DMS 273 treated with DMSO at 0.1 percent for 48 hours (cell line): ENCODE data around the gene HS6ST1.

Source experiments
- DNase-seq: peaks from one replicate; lab custom pipeline; 2025; lab: John Stamatoyannopoulos, UW

HS6ST1 gene, protein sequence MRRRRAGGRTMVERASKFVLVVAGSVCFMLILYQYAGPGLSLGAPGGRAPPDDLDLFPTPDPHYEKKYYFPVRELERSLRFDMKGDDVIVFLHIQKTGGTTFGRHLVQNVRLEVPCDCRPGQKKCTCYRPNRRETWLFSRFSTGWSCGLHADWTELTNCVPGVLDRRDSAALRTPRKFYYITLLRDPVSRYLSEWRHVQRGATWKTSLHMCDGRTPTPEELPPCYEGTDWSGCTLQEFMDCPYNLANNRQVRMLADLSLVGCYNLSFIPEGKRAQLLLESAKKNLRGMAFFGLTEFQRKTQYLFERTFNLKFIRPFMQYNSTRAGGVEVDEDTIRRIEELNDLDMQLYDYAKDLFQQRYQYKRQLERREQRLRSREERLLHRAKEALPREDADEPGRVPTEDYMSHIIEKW

DNA sequence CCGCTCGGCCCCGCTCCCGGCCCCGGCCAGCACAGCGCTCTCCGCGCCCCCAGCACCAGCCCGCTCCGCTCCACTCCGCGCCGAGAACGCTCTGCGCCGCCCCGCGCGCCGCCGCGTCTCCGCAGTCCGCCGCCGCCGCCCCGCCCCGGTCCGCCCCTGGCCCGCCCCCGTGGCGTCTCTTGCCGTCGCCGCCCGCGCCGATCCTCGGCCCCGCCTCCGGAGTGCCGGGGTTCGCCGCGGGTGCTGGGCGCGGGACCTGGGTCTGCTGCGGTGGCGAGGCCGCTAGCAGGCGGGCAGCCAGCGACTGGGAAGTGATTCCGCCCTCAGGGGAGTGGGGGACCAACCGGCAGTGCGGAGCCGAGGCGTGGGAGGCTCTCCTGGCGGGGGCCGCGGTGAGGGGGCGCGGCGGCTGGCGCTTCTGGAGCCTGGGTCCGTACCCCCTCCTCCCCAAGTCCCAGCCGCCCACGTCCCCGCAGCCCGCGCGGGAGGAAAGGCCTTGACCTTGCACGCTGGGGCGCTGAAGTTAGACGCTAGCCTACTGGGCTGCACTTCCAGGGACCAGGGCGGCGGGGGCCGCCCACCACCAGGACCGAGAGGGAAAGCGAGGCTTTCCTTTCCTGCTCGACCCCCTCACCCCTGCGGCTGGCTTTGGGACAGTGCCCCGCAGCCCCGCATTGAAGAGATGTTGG lies at the start of gene HS6ST1:
Gene HS6ST1 (minus strand): TSS at position 93 of the 689 bp plus-strand sequence. CDS start 305 bp downstream, outside the sequence.
- peak; percentile 47 for DNase-seq

DNA sequence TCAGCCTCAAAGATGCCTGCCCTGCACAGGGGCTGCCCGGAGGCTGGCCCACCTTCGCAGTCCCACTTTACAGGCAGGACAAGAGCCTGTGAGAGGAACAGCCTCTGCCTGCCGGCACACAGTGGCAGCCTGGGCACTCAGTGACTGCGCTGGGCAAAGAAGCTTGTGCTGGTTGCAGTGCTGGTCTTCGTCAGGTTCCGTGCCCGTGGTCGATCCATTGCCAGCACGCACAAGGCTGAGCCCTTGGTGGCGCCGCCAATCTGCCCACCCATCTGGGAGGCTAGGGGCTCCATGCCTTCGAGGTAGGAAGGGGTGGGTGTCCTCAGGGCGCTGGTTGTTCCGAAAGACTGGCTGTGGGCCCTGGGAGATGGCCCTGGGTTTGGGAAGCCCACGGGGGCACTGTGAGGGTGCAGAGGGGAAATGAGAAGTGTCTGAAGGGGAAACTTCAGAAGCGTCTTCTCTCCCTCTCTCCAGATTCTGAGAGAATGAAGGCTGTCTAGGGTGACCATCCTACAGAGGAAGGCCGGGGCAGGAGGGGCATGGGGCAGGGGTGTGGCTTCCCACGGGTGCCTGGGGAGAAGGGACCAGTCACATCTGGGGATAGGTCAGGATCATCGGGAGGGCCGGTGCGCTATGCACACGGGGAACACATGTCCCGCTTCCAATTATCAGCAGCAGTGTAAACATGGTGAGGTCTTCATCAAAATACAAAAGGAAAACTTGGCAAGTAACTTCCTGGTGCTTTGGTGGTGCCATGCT lies 49.1 kb upstream of the HS6ST1 start:
- DNase-seq, result no peak

DNA sequence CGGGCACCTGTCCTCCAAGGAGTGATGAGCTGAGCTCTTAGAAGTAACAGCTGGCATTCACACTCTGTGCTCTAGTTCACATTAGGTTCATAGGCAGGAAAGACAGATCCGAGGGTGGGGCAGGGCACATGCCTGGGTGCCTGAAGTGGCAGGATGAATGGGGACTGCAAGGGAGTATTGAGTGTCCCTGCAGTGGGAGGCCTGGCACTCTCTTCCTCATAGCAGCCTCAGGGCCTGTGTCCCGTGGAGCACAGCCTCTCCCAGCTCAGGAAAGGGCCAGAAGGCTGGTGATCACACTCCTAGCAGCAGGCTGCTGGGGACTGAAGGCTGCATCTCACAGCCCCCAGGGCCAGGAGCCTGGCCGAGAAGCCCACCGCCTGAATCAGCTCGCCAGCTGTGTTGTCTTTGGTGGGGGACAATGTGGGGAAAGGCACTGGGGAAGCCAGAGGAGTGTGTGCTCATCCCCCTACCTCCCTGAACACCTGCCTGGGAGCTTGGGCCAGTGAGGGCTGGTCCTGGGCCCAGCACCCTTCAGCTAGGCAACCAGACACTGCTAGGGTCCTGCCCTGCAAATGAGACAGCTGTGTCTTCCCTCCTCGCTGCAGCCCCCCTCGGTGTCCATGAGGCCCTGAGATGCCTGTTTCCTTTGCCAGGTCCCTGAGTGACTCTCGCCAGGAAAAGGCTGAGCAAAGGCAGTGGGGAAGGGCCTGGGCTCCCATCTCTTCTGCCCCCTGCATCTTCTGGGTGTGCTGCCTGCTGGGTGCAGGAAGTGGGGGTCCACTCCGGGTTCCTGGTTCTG lies 48.2 kb upstream of the HS6ST1 start:
- no peak for DNase-seq

DNA sequence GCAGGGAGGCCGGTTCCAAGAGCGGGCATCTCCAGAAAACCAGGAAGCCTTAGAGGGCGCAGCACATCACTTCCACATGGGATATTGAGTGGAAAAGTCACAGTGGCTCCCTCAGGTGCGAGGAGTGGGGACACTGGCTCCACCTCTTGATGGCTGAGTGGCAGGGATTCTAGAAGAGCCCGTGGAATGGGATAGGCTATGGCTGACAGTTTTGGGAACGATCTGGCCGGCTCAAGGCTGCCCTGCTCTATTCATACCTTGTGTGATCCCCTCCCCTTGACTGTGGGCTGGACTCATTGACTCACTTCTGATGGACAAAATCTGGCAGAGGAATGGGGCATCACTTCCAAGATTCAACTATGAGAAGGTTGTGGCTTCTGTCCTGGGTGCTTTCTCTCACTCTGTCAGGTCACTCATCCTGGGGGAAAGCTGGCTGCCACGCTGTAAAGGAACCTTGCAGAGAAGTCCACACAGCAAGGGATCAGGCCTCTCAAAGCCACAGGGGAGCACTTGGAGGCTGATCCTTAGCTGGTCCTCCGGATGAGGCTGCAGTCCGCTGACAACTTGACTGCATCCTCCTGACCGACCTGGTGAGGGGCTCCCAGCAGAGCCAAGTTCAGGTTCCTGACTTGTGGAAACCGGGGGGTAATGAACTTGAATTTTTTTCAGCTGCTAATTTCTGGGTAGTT lies 46.7 kb upstream of the HS6ST1 start:
- DNase-seq, result no peak

DNA sequence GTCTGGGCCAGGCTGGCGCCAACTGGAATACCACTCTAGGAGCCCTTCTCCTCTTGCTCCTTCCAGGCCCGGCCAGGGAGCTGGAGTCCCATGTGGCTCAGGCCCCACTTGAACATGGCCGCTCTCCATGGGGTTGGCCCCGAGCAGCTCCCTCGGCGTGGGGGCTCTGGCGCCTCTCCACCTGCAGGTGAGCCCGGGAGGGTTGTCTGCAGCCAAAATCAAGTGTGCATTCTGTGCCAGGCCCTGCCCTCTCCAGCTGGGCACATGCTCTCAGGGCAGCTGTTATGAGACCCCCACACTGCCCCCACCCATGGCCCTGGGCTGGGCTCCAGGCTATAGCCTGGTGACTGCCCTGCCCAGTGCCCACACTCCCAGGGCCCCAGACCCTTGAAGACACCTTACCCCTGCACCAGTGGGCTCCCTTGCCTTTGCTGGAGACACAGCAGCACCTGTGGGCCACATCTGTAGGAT lies 45.8 kb upstream of the HS6ST1 start:
- DNase-seq, result no peak

DNA sequence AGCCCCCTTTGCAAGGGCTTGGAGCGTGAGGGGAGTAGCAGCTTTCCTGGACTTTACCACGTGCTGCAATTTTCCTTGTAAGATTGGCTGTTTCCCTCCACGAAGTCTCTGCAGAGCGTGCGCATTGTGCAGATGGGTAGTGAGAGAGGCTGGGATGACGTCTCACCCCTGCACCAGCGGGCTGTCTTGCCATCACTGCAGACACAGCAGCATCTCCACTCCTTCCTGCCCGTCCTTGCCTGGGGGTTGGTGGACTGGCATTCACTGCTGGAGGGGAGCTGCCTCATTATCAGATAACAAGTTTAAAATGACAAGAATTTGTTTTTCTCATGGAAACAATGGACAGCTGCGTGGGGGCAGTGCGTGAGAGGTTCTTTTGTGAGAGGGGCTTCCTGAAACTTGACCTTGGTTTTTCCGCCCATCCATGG lies 45.3 kb upstream of the HS6ST1 start:
- no peak for DNase-seq

DNA sequence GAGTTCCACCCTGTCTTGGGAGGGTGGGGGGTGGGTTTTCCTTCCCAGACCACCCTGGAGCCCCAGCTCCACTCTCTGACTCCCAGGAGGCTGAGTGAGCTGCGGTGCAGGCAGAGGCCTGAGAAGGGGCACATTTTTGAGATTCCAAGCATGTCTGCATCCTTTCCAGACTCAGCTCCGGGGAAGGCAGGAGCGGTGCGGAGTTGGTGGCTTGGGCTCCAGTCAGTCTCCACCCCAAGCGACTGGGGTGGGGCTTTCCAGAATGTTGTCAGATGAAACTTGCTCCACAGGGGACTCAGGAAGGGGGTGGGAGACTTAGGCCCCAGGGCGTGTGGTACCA lies 44.2 kb upstream of the HS6ST1 start:
- no peak for DNase-seq

DNA sequence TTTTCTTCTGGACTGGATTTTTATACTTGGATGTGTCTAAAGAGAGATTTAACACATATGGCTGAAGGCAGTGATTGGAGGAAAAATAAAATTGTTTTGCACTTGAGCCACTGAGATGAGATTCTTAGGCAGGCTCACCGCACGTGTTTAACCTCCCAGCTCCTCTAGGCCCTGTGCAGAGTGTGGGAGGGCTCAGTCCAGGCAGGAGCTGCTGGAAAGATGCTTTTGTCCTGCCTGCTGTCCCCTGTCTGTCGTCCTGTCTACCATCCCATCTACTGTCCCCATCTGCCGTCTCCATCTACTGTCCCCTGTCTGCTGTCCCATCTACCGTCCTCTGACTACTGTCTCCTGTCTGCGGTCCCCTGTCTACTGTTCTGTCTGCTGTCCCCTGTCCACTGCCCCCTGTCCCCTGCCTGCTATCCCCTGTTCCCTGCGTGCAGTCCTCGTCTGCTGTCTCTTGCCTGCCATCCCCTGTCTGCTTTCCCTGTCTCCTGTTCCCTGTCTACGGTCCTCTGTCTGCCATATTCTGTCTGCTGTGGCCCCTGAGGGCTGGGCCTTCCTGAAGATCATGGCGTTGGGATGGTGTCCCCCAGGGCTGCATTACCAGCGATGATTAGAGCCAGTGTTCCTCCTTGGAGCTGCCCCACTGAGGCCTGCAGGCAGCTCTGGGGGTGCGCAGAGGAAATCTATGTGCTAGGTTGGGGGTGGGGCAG lies 43.7 kb upstream of the HS6ST1 start:
- DNase-seq, result no peak

DNA sequence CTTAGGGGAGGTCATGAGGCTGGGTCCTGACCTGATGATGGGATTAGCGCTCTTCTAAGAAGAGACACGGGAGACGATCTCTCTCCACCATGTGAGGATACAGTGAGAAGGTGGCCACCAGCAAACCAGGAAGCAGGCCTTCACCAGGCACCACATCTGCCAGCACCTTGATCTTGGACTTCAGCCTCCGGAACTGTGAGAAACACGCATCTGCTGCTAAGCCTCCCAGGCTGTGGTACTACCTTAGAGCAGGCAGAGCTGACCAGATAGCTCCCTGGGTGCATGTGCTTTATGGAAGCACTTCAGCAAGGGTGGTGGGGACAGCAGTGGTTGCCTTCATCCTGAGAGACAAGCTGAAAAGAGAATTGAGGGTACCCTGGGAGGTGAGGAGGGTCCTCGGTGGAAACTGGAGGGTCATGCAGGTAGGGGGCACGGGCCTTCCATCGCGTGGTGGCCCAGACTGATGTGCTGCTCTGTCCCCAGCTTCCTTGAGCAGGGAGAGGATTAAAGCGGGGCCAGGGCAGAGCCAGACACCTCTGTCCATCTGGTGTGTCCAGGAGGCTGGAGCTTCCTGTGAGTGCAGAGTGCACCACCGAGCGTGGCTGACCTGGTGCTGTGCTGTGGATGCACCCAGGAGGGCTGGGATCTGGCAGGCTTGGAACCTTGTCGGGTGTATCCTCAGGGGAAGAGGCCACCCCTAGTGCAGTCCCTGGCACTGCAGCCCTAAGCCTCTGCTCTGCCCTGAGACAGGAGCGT lies 42.9 kb upstream of the HS6ST1 start:
- DNase-seq, result no peak

DNA sequence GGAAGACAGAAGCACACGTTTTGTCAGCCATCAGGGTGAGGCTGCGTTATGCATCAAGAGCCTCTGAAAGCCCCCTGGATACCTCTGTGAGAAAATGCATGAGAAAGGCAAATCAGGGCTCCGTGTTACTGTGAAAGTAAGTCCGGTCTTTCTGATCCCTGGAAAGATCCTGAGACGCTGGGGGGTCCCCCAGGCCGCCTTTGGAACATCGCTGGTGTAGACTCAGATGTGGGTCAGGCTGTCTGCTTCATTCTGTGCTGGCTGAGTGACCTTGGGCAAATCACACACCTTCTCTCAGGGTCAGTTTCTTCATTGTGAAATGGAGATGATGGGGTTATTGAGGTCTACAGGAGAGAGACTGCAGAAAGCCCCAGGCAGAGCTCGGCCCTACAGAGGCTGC lies 42.0 kb upstream of the HS6ST1 start:
- no peak for DNase-seq

DNA sequence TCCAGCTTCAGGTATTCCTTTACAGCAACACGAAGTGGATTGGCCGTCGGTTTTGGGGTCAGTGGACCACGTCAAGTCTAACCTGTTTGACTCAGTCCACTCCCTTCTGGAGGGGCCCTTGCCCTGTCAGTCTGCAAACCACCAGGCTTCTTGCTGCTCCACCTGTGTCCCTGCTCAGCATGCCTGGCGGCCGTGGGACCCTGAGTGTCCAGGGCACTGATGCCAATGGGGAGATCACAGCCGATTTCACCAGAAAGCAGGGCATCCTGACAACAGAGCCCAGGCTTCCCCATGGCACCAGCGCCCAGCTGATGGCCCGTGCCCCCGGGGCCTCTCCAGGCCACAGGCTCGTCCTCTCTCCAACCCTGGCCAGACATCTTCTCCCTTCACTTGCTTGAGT lies 41.2 kb upstream of the HS6ST1 start:
- DNase-seq, result no peak

DNA sequence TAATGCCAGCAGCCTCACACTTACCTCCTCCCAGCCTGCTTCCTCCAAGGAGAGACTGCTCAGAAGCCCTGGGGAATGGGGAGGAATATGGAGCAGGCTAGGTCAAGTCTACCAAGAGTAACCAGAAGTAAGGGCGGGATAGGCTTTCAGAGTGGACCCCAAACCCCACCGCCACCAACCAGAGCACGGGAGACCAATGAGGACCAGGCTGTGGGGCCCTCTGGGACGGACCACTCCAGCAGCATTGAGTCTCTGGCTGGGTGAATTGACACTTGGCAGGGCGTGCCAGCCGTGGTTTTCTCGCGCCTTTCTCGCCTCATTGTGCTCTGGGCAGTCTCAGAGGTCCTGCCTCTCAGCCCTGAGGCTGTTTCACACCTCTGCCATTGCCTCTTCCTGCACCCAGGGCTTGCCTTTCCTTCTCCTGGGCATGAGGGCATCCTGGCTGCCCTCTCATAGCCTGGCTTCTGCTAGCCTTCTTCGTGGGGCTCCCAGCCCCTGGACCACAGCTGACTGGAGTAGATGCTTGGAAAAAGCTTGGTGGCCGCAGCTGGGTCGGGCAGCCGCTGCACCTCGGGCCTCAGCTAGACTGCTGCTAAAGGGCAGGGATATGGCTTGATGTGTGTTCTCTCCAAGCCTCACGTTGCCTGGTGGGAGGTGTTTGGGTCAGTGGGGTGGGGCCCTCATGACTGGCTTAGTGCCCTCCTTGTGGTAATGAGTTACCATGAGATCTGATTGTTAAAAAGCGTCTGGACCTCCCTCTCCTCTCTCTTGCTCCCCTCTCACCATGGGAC lies 40.5 kb upstream of the HS6ST1 start:
- DNase-seq, result no peak

DNA sequence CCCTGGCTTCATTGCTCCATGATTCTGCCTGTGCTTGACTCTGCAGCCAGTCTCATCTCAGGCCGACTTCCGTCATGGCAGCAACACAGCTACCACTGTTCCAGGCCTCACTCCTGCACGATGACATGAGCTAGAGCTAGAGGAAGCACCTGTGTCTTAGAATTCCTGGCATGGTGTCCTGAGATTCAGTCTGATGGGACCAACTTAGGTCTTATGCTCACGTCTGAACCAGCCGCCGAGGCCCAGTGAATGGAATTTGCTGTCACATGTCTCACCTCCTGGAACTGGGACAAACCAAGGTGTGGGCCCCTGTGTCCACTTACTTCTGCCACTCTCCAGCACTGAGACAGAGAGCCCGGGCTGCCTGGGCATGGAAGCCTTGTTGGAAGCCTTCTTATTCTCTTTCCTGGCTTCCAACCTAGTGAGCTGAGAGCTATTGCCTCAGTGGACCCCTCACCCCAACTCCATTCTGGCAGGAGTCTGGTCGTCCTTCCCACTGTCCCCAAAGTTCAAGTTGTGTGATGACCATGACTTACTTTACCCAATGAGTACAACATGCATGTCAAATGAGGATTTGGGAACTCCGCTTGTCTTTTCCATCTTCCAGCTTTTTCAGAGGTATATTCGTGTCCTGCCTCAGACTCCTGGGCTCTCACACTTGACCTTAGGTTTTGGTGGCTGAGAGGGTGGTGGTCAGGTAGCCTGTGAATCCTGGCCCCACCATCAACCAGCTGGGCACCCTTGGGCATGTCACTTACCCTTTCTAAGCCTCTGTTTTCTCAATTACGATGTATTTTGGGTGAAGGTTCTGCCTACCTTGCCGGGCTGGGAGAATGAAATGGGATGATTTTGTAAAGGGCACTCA lies 39.1 kb upstream of the HS6ST1 start:
- no peak for DNase-seq

DNA sequence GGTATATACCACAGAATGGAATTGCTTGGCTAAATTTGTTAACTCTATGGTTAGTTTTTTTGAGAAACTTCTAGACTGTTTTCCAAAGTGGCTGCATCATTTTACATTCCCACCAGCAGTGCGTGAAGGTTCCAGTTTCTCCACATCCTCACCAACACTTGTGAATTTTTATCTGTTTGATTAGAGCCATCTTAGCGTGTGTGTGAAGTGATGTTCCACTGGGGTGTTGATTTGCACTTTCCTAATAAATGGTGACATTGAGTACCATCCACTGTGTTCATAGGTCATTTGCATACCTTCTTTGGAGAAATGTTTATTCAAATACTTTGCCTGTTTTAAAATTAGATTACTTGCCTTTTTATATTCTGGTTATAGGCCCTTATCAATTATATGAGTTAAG lies 37.5 kb upstream of the HS6ST1 start:
- no peak for DNase-seq

DNA sequence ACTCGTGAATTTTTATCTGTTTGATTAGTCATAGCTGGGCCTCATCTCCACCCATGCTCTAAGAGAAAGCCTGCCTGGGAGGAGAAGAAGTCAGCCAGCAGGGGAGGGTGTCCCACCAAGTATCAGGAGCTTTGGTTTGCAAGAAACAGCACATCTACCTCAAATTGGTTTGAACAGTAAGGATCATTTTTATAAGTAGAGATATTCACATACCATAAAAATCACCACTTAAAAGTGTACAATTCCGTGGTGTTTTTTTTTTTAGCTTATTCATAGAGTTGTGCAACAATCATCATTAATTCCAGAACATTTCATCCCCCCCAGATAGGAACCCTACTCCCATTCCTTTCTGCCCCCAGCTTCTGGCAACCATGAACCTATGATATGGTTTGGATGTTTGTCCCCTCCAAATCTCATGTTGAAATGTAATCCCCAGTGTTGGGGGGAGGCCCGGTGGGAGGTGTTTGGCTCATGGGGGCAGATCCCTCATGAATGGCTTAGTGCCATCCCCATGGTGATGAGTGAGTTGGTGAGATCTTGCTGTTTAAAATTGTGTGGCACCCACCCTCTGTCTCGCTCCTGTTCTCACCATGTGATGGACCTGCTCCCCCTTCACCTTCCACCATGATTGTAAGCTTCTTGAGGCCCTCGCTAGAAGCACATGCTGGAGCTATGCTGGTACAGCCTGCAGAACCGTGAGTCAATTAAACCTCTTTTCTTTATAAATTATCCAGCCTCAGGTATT lies 36.2 kb upstream of the HS6ST1 start:
- no peak for DNase-seq

DNA sequence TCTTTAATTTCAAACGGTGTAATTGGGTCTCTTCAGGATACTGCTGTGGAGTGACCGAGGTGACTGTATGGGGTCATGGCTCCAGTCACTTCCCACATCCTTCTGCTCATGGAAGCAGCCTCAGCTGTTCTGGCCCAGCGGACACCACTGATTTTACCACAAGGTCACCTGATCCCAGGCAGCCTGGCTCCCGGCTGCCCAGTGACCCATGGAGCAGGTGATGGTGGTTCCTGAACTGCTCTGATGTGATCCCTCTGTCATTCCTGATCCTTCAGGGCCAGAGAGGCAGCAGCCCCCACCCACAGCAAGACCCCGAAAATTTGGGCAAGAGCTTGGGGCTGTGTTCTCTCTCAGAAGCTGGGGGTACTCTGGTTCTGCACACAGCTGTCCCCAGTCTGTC lies 35.5 kb upstream of the HS6ST1 start:
- no peak for DNase-seq

DNA sequence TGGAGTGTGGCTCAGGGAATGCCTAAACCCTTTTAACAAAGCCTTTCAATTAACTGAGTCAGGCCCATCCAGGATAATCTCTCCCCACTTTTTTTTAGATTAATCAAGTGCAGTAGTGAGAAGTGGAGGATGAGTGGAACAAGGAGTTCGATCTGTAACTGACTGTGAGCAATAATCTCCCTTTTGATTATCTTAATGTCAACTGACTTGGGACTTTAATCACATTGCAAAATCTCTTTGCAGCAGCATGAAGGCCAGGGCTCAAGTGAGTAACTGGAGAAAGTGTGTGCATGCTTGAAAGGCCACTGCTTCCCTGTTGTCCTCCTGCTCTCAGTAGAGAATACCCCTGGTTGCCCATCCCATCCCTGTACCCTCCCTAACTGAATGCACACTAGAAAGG lies 32.1 kb upstream of the HS6ST1 start:
- no peak for DNase-seq
